Transverse colon (tissue), 4 donors: ENCODE results near the gene HSD17B13.

Source experiments
- CTCF ChIP-seq, 5 experiments: fragments of 200-600 bp in 3 of 5; fragments of 450-650 bp in 2 of 5; sonication (generic) in 3 of 5; IDR thresholded peaks; 1 replicate in 2 of 5; 2 replicates in 3 of 5; pipeline ENCODE4 v1.5.1; 2016 to 2017; ENCODE audit warnings: antibody characterized with exemption in 5 of 5, inconsistent platforms in 3 of 5, mild to moderate bottlenecking in 2 of 5, moderate library complexity in 1 of 5
- EP300 ChIP-seq: sonication (generic); formaldehyde crosslinking; IDR thresholded peaks from one replicate; pipeline ENCODE4 v1.6.1; 2017; ENCODE audit warnings: antibody characterized with exemption, low read depth
- POLR2A ChIP-seq: fragments of 450-650 bp; IDR thresholded peaks from one replicate; pipeline ENCODE4 v1.6.1; 2016; ENCODE audit warnings: antibody characterized with exemption, mild to moderate bottlenecking, moderate library complexity
- POLR2AphosphoS5 ChIP-seq, 3 donors: sonication (generic); formaldehyde crosslinking; IDR thresholded peaks; one replicate each; pipeline ENCODE4 v1.6.1; 2016; ENCODE audit warnings: antibody characterized with exemption in 3 of 3

- no peak for TF ChIP-seq CTCF (IDR thresholded peaks at IDR 0.05)
- no peak for TF ChIP-seq POLR2A
- no peak for TF ChIP-seq EP300
- no peak for TF ChIP-seq POLR2AphosphoS5 (IDR thresholded peaks at IDR 0.05)
Measured at GRCh38 chr4:87281603-87282002, 41.1 kb downstream of the HSD17B13 start.
